Testis (tissue), 3 donors: Measurements from ENCODE around the gene NPHP4. TPM values are rescaled to one million over a fixed set of nuclear protein-coding genes. Genes with fewer than 3 reads are reported as not detected.

Experiments used
- DNase-seq: peaks from one replicate; pipeline ENCODE4 v3.0.0-alpha.2; 2019
- H3K27ac ChIP-seq, 2 donors: fragments of 200-600 bp; sonication (generic); one replicate each; pipeline ENCODE4 v1.5.1; 2019
- H3K27me3 ChIP-seq: fragments of 200-600 bp; sonication (generic); one replicate; pipeline ENCODE4 v1.5.1; 2019
- H3K36me3 ChIP-seq: fragments of 200-600 bp; sonication (generic); one replicate; pipeline ENCODE4 v1.5.1; 2017; ENCODE audit warnings: low read depth; ENCODE audit errors: missing control alignments
- H3K4me1 ChIP-seq: fragments of 200-600 bp; sonication (generic); one replicate; pipeline ENCODE4 v1.5.1; 2019
- H3K4me3 ChIP-seq, 2 donors: fragments of 200-600 bp; sonication (generic); one replicate each; pipeline ENCODE4 v1.5.1; 2017 to 2019
- H3K9me3 ChIP-seq: fragments of 200-600 bp; sonication (generic); one replicate; pipeline ENCODE4 v1.5.1; 2017
- POLR2A ChIP-seq: fragments of 450-650 bp; IDR thresholded peaks from one replicate; pipeline ENCODE4 v1.6.1; 2017; ENCODE audit warnings: antibody characterized with exemption, mild to moderate bottlenecking, moderate library complexity
- WGBS, 2 donors: methylation state at CpG; one replicate each; pipeline ENCODE4 v1.1.5; 2018; 5-methylcytosine and 5-hydroxymethylcytosine counted together
- intact Hi-C: fragments of 100-400 bp; cut with DNase I; formaldehyde crosslinking; loops from one replicate; pipeline ENCODE4 v1.15.1; 2023; ENCODE audit warnings: low total_unique reads
- polyA plus RNA-seq: library from polyadenylated mRNA; stranded (reverse); fragments of 350-450 nt; fragmentation: Illumina TruSeq; extraction: RNeasy Lipid Tissue Mini Kit (QIAGEN cat#74804); gene quantifications from one replicate; pipeline ENCODE4 v1.2.3, GENCODE V29; 2014; ENCODE audit warnings: low read depth, low replicate concordance; ENCODE audit not compliant: insufficient read depth
- total RNA-seq, 2 donors: library from RNA; depleted of rRNA; stranded (reverse); fragments of >200 nt; gene quantifications; one replicate each; pipeline ENCODE4 v1.2.3, GENCODE V29; 2016
- TF ChIP-seq, protein P1 (sequence below), 3 experiments: fragments of 450-650 bp in 2 of 3; fragments of 200-600 bp in 1 of 3; sonication (generic) in 1 of 3; IDR thresholded peaks; one replicate each; pipeline ENCODE4 v1.5.1; 2016 to 2019; ENCODE audit warnings: antibody characterized with exemption in 3 of 3, mild to moderate bottlenecking in 2 of 3, moderate library complexity in 1 of 3

The NPHP4 gene
- total and polyA plus RNA-seq, 3 donors from 2014 or later, result 26.3 to 65.9 (median 49.4) TPM

DNA sequence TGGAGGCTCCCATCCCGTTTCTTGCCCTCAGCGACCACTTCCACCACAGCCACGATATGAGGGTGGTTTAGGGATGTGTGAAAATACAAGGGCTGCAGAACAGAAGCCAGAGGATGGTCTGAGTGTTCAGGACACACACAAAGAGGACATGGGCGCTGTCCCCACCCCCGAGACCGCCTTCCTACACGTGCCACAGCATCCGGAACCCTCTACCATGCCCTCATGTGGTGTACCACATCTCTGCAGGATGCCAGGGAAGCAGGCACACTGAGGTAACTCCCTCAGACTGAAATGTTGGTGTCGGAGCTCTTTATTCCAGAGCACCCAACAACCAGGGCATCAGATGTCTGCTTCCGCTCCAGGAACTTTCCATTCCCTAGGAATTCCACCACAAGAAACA lies 23.1 kb downstream of the NPHP4 start:
- 94 to 97% methylated on average over 3 to 10 of the region's 10 CpGs for WGBS, 2 donors
- peaks cover 11% of the 10 kb centered on the region for H3K4me1 ChIP-seq
- no peak overlapping the region for H3K27ac ChIP-seq
- H3K36me3 ChIP-seq, result no peaks in the 10 kb centered on the region
- H3K27me3 ChIP-seq, result no peaks in the 10 kb centered on the region
- H3K4me3 ChIP-seq, result no peak overlapping the region
- intact Hi-C loops, result no loop called here
- no peak for DNase-seq
- H3K9me3 ChIP-seq, result no peaks in the 10 kb centered on the region
- TF ChIP-seq, protein P1, sequence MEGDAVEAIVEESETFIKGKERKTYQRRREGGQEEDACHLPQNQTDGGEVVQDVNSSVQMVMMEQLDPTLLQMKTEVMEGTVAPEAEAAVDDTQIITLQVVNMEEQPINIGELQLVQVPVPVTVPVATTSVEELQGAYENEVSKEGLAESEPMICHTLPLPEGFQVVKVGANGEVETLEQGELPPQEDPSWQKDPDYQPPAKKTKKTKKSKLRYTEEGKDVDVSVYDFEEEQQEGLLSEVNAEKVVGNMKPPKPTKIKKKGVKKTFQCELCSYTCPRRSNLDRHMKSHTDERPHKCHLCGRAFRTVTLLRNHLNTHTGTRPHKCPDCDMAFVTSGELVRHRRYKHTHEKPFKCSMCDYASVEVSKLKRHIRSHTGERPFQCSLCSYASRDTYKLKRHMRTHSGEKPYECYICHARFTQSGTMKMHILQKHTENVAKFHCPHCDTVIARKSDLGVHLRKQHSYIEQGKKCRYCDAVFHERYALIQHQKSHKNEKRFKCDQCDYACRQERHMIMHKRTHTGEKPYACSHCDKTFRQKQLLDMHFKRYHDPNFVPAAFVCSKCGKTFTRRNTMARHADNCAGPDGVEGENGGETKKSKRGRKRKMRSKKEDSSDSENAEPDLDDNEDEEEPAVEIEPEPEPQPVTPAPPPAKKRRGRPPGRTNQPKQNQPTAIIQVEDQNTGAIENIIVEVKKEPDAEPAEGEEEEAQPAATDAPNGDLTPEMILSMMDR (IDR thresholded peaks at IDR 0.05), result no peak
- TF ChIP-seq POLR2A, result no peak

DNA sequence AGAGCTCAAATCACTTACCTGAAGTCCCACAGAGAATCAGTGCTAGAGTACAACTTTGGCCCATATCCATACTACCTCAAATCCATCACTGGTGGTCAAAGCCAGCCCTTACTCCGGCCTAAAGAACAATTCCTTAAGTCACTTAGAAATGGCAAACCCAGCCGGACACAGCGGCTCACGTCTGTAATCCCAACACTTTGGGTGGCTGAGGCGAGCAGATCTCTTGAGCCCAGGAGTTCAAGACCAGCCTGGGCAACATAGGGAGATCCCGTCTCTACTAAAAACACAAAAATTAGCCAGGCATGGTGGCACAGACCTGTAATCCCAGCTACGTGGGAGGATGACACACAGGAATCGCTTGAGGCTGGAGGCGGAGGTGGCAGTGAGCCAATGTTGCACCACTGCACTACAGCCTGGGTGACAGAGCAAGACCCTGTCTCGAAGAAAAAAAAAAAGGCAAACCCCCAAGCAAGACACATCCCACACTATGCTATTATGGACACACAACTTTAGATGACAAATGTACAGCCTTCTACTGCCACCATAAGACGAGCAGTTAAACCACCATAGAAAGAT lies 24.0 kb downstream of the NPHP4 start:
- Histone ChIP-seq H3K4me1 (peaks cover 11% of the 10 kb centered on the region), H3K27me3 (no peaks in the 10 kb centered on the region), H3K4me3 (no peak overlapping the region), H3K9me3 (no peaks in the 10 kb centered on the region), H3K36me3 (no peaks in the 10 kb centered on the region), H3K27ac (peak overlapping the region in 1 of 2 donors; percentile 24)
- intact Hi-C loops, result no loop called here
- no peak for DNase-seq
- TF ChIP-seq POLR2A, result no peak
- TF ChIP-seq, protein P1 (IDR thresholded peaks at IDR 0.05), result no peak
- WGBS, 2 donors, result 90 to 92% methylated on average over 11 of the region's 11 CpGs

DNA sequence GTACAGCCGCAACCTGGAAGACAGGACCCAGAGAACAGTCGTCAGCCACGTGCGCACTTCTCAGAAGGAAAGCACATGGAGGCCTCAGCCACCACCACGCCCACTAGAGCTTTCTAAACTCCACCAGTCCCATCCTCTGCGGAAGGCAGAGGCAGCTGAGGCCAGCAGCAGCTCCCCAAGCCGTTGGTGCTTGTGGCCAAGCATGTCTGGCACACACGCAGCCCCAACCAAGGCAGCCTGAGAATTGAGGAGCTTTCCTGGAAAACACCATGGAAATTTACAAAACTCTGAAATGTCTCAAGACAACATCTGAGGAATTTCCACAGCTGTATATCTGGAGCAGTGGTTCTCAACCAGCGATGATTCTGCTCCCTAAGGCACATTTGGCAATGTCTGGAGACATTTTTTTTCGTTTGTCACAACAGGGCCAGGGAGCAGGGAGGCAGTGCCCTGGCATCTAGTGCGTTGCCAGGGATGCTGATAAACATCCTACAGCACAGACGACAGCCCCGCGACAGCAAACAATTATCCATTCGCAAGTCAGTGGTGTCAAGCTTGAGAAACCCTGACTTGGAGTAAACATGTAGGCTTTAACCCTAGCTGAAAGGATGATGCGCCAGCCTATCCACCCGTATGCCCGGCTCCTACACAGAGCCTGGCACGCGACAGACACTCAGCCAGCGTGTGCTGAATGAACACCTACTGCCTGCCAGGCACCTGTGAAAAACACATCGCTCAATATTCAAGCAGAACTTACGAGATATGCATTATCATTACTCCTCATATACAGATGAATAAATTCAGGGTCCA lies 24.7 kb downstream of the NPHP4 start:
- peak; percentile 80 for DNase-seq
- no peaks in the 10 kb centered on the region for H3K9me3 ChIP-seq
- H3K27ac ChIP-seq, result peak overlapping the region in 1 of 2 donors; percentile 24
- H3K4me1 ChIP-seq, result peaks cover 11% of the 10 kb centered on the region
- TF ChIP-seq, protein P1 (IDR thresholded peaks at IDR 0.05), result no peak
- TF ChIP-seq POLR2A, result no peak
- no peaks in the 10 kb centered on the region for H3K27me3 ChIP-seq
- H3K36me3 ChIP-seq, result no peaks in the 10 kb centered on the region
- intact Hi-C loops, result no loop called here
- 52 to 65% methylated on average over 20 to 23 of the region's 23 CpGs for WGBS, 2 donors
- H3K4me3 ChIP-seq, result no peak overlapping the region

DNA sequence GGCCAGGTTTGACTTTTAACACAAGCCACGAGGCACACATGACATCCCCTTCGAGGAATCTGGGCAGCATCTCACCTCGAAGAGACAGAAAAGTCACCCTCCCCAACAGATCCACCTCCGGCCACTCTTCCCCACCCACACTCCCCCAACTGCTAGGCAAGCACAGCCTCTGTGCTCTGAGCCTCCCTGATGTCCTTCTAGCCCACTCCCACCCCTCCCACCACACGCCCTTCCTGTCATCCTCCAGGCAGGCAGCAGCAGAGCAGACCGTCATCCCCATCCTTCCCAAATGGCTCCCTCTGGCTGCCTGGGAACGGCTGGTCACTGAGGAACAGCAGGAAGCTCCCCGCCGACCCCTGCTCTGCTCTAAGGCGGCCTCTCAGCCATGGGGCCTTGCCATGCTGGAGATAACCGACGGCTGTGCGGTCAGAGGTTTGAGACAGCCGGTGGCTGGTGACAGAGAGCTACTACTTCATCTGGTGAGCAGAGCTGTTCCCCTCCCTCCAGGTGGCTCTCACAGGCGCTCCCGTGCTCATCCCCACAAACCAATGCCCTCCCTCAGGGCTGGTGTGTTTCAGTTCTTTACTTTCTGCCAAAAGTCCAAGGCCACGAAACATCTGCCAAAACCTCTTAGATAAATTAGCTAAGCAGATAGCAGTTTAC lies 25.6 kb downstream of the NPHP4 start:
- no peak for TF ChIP-seq POLR2A
- TF ChIP-seq, protein P1 (IDR thresholded peaks at IDR 0.05), result peak in 1 of 3 experiments; percentile 8
- DNase-seq, result peak; percentile 43

More for the DNA sequence above, 25.6 kb downstream of the NPHP4 start:
- H3K27me3 ChIP-seq, result no peaks in the 10 kb centered on the region
- 33 to 59% methylated on average over 10 to 17 of the region's 17 CpGs for WGBS, 2 donors
- H3K4me3 ChIP-seq, result no peak overlapping the region
- no peak overlapping the region for H3K27ac ChIP-seq
- peaks cover 11% of the 10 kb centered on the region for H3K4me1 ChIP-seq
- no peaks in the 10 kb centered on the region for H3K9me3 ChIP-seq
- intact Hi-C loops, result no loop called here
- H3K36me3 ChIP-seq, result no peaks in the 10 kb centered on the region
